GM12874 (cell line): ENCODE results near the gene SLC4A4.

Source experiments
- CTCF ChIP-seq: IDR thresholded peaks from 2 replicates; pipeline ENCODE4 v1.5.1; 2011; ENCODE audit warnings: low read depth, mild to moderate bottlenecking, control low read depth, low read length, moderate library complexity; ENCODE audit not compliant: insufficient read depth

The SLC4A4 gene

DNA sequence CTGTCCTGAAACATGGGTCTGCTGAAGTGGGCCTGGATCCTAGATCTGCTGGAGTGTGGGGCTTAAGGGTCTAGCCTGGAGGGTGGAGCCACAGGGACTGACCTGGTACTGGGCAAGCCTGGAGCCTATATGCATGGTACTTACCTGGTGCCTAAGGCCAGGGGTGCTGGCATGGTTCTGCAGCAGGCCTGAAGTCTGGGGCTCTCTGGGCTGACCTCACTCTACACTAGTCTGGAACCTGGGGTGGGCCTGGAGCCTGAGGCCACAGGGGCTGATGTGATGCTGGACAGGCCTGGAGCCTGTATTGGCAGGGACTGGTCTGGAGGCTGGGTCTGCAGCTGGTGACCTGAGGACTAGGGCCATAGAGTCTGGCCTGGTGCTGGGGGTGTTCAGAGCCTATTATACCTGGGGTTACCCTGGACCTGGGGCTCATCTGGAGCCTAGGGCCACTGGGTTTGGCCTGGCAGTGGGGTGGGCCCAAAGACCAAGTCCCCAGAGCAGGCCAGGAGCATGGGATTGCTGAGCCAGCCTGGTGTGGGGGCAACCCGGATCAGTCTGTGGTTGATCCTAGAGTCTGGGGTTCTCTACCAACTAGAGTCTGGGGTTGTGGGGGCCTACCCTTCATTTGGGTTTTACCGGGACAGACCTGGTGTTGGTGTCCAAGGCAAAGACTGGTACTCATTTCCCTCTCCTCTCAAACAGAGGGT, 179.6 kb downstream of the SLC4A4 start:
- TF ChIP-seq CTCF, result no peak

DNA sequence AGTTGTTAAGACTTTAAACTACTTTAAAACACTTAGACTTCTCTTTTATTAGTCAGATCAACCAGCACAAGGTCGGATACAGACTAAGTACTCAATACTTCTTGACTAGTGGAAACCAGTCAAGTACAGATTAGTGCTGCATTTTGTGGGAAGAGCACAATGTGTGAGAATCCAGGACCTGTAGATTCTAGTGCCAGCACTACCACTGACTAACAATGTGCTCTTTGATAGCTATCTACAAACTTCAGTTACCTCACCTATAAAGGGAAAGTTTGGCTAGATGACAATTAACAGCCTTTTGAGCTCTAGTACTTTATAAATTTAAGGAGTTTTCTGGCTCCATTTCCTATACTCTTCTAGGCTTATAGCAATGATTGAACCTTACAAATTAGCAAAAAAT, 181.5 kb downstream of the SLC4A4 start:
- TF ChIP-seq CTCF, result no peak

DNA sequence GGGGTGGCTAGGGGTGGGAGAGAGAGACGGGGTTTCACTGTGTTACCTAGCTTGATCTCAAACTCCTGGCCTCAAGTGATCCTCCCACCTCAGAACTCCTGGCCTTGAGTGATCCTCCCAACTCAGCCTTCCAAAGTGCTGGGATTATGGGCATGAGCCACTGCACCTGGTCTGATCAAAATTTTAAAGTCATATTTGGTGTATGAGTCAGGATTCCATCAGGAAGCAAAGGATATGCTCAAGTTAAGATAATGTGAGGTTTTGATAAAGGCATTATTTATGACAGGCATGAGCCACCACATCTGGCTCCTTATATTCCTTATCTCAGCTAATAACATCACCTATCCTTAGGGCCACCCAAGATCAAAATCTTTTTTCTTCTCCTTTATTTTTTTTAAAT, 182.0 kb downstream of the SLC4A4 start:
- no peak for TF ChIP-seq CTCF

DNA sequence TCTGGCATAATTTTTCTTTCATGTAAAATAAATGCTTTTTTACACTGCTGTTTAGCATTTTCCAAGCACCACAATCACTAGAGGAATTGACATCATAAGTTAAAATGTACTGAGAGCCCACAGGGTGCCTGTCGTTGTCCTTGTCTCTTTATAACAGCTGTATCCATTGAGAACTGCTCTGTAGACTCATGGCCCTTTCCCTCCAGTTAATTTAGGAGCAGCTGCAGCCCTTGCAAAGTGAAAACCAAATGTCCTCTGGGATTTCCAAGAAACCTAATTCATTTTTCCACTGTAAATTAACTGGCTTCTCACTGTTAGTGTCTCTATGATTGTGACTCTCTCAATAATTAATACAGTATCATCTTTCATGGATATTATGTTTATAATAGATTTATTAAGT, 185.9 kb downstream of the SLC4A4 start:
- TF ChIP-seq CTCF, result no peak

- TF ChIP-seq CTCF, result peak; percentile 3; the same call in 1 of the 2 replicates
These were observed 188.0 kb downstream of the SLC4A4 start for GRCh38 chr4:71526637-71527406.

GRCh38 chr4:71532407-71532806, 193.6 kb downstream of the SLC4A4 start:
- TF ChIP-seq CTCF, result no peak

DNA sequence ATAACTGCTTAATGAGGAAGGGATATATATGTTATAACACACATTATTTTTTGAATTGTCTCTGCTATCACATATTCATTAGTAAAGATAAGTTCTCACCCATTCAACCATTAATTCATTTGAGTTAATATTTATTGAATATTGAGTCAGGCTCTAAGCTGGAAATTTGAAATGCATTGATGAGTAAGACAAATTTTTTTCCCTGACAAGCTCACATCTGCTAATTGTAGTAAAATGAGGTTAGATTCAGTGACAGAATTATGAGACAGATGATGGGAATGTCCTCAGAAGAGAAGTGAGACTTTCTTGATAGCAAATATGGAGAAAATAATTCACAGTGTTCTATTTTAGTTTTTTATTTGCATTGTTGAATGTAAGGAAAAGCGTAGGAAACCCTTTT, 194.3 kb downstream of the SLC4A4 start:
- TF ChIP-seq CTCF, result no peak
